Trophoblast cell (in vitro differentiated cells and primary cell): ENCODE measurements around the gene TAS2R8.

ENCODE experiments used
- DNase-seq, 2 donors: peaks; one replicate each; pipeline ENCODE4 v3.0.0-alpha.2; 2016
- H2AFZ ChIP-seq: 2 replicates; pipeline ENCODE4 v1.6.1; 2013; ENCODE audit warnings: low read length, moderate library complexity, mild to moderate bottlenecking; ENCODE audit not compliant: insufficient read depth, poor library complexity
- H2AK5ac ChIP-seq: 2 replicates; pipeline ENCODE4 v1.6.1; 2013; ENCODE audit warnings: mild to moderate bottlenecking, low read length
- H2BK120ac ChIP-seq: 2 replicates; pipeline ENCODE4 v1.6.1; 2013; ENCODE audit warnings: low read length, mild to moderate bottlenecking, moderate library complexity; ENCODE audit not compliant: insufficient read depth, poor library complexity
- H2BK12ac ChIP-seq: 2 replicates; pipeline ENCODE4 v1.6.1; 2013; ENCODE audit warnings: mild to moderate bottlenecking, low read length, moderate library complexity
- H2BK5ac ChIP-seq: 2 replicates; pipeline ENCODE4 v1.6.1; 2013; ENCODE audit warnings: low read length, low read depth, moderate library complexity, mild to moderate bottlenecking; ENCODE audit not compliant: poor library complexity
- H3K14ac ChIP-seq: 2 replicates; pipeline ENCODE4 v1.6.1; 2013; ENCODE audit warnings: mild to moderate bottlenecking, low read length
- H3K18ac ChIP-seq: 2 replicates; pipeline ENCODE4 v1.6.1; 2013; ENCODE audit warnings: mild to moderate bottlenecking, low read length
- H3K23ac ChIP-seq: 2 replicates; pipeline ENCODE4 v1.6.1; 2013; ENCODE audit warnings: low read length
- H3K27ac ChIP-seq: 2 replicates; pipeline ENCODE4 v1.5.1; 2013; ENCODE audit warnings: low read depth, mild to moderate bottlenecking, inconsistent platforms, low read length, moderate library complexity
- H3K27me3 ChIP-seq: 2 replicates; pipeline ENCODE4 v1.6.1; 2013; ENCODE audit warnings: inconsistent platforms, mild to moderate bottlenecking, low read length, moderate library complexity; ENCODE audit not compliant: insufficient read depth
- H3K36me3 ChIP-seq, 2 experiments: 1 replicate in 1 of 2; 2 replicates in 1 of 2; pipeline ENCODE4 v1.6.1; 2013; ENCODE audit warnings: low read length in 2 of 2, mild to moderate bottlenecking in 2 of 2, moderate library complexity in 1 of 2; ENCODE audit not compliant: insufficient read depth in 2 of 2, control insufficient read depth in 1 of 2
- H3K4ac ChIP-seq: 2 replicates; pipeline ENCODE4 v1.6.1; 2013; ENCODE audit warnings: low read depth, mild to moderate bottlenecking, low read length, moderate library complexity
- H3K4me1 ChIP-seq, 2 experiments: 1 replicate in 1 of 2; 2 replicates in 1 of 2; pipeline ENCODE4 v1.6.1; 2013; ENCODE audit warnings: low read length in 2 of 2, mild to moderate bottlenecking in 2 of 2, moderate library complexity in 1 of 2; ENCODE audit not compliant: insufficient read depth in 2 of 2, control insufficient read depth in 1 of 2
- H3K4me2 ChIP-seq: 2 replicates; pipeline ENCODE4 v1.6.1; 2013; ENCODE audit warnings: inconsistent platforms, mild to moderate bottlenecking, low read length, moderate library complexity
- H3K4me3 ChIP-seq: 2 replicates; pipeline ENCODE4 v1.5.1; 2013; ENCODE audit warnings: mild to moderate bottlenecking, low read depth, low read length, inconsistent platforms
- H3K79me1 ChIP-seq: one replicate; pipeline ENCODE4 v1.6.1; 2013; ENCODE audit warnings: low read length
- H3K79me2 ChIP-seq: 2 replicates; pipeline ENCODE4 v1.6.1; 2013; ENCODE audit warnings: low read length, mild to moderate bottlenecking; ENCODE audit not compliant: control insufficient read depth, insufficient read depth, poor library complexity
- H3K9ac ChIP-seq: 2 replicates; pipeline ENCODE4 v1.6.1; 2013; ENCODE audit warnings: mild to moderate bottlenecking, low read length
- H3K9me3 ChIP-seq: 2 replicates; pipeline ENCODE4 v1.6.1; 2013; ENCODE audit warnings: low read depth, mild to moderate bottlenecking, control low read depth, inconsistent platforms, low read length; ENCODE audit not compliant: insufficient read depth
- H4K12ac ChIP-seq: 2 replicates; pipeline ENCODE4 v1.6.1; 2013; ENCODE audit warnings: low read depth, mild to moderate bottlenecking, low read length, moderate library complexity
- H4K8ac ChIP-seq: 2 replicates; pipeline ENCODE4 v1.6.1; 2013; ENCODE audit warnings: low read depth, mild to moderate bottlenecking, low read length, moderate library complexity
- H4K91ac ChIP-seq: one replicate; pipeline ENCODE4 v1.6.1; 2013; ENCODE audit warnings: low read depth, mild to moderate bottlenecking, low read length, moderate library complexity
- WGBS: extraction: QIAGEN DNeasy Blood & Tissue Kit; methylation state at CpG from one replicate; pipeline ENCODE4 v1.1.7; 2013; ENCODE audit warnings: missing lambda C conversion rate; ENCODE audit not compliant: insufficient read length, insufficient coverage; ENCODE audit errors: extremely low coverage; 5-methylcytosine and 5-hydroxymethylcytosine counted together

TAS2R8 gene

DNA sequence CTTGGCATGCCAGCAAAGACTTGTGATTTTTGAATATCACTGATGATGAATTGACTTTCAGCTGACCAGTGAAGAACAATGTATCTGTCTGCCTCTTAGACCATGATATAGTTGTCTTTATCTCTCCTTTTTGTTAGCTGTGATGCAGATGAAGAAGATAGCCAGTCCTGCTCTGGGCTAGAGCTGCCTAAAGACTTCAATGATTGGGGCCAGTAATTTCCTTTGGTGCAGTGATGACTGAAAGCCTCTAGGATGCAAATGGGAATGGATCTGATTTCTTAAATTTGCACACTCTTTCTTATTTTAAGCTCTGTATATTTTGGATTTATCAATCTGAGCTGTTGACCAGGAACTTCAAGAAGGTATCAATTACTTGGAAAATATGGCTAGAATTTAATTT lies 3.0 kb upstream of the TAS2R8 start, which contains the start of gene TAS2R9:
TAS2R9 (minus strand) TSS at position 101 of the 400 bp plus-strand sequence; CDS start at position 8, 93 bp downstream.
- H4K91ac ChIP-seq: no peak within 1 kb of the TSS
- H2AK5ac ChIP-seq: no peak within 1 kb of the TSS
- H3K79me1 ChIP-seq: no peaks in the 10 kb centered on the region
- H4K12ac ChIP-seq: no peak within 1 kb of the TSS
- H3K27me3 ChIP-seq: no peaks in the 10 kb centered on the region
- H3K23ac ChIP-seq: no peak within 1 kb of the TSS
- no peak within 1 kb of the TSS for H2BK5ac ChIP-seq
- H3K4me1 ChIP-seq: no peaks in the 10 kb centered on the region
- no peaks in the 10 kb centered on the region for H3K9me3 ChIP-seq
- H3K9ac ChIP-seq: no peak within 1 kb of the TSS
- H3K79me2 ChIP-seq: no peaks in the 10 kb centered on the region
- no peak within 1 kb of the TSS for H3K27ac ChIP-seq
- H2BK120ac ChIP-seq: no peak within 1 kb of the TSS
- H3K4me3 ChIP-seq: no peak within 1 kb of the TSS
- no peak for DNase-seq
- H3K4ac ChIP-seq: no peak within 1 kb of the TSS
- H2BK12ac ChIP-seq: no peak within 1 kb of the TSS
- no peak within 1 kb of the TSS for H3K18ac ChIP-seq
- H3K4me2 ChIP-seq: no peak within 1 kb of the TSS
- no peak within 1 kb of the TSS for H2AFZ ChIP-seq
- H3K14ac ChIP-seq: no peak within 1 kb of the TSS
- H3K36me3 ChIP-seq: no peaks in the 10 kb centered on the region
- H4K8ac ChIP-seq: no peak within 1 kb of the TSS

DNA sequence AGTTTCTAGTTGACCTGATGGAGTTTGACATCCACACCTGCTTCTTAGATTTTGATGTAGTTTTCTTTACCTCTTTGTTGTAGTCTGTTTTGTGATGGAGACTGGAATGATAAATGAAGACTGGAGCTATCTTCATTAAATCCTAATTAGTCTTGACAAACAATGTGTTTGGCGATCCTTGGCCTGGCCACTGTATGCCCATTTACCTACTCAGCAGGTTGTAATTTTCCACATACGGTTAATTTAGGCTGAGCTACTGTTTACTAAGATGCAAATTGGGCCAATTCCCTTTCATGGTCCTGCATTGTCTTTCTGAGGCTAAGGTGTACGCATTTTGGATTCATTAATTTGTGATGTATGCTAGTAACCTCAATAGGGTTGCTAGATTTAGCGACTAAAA lies 4.5 kb downstream of the TAS2R8 start, which contains the start of gene TAS2R7:
TAS2R7 (minus strand) TSS at position 41 of the 400 bp plus-strand sequence. CDS start 57 bp downstream, outside the sequence.
- Histone ChIP-seq H3K4me2 (no peak within 1 kb of the TSS), H3K27me3 (no peaks in the 10 kb centered on the region), H2BK5ac (no peak within 1 kb of the TSS), H3K14ac (no peak within 1 kb of the TSS), H3K9ac (no peak within 1 kb of the TSS), H4K8ac (no peak within 1 kb of the TSS), H3K9me3 (no peaks in the 10 kb centered on the region), H3K36me3 (no peaks in the 10 kb centered on the region), H3K27ac (no peak within 1 kb of the TSS), H4K12ac (no peak within 1 kb of the TSS), H2BK120ac (no peak within 1 kb of the TSS), H3K79me2 (no peaks in the 10 kb centered on the region), H2BK12ac (no peak within 1 kb of the TSS), H3K79me1 (no peaks in the 10 kb centered on the region), H4K91ac (no peak within 1 kb of the TSS), H3K4me3 (no peak within 1 kb of the TSS), H3K4ac (no peak within 1 kb of the TSS), H3K23ac (peak within 1 kb of the TSS; percentile 73), H3K18ac (no peak within 1 kb of the TSS), H2AFZ (no peak within 1 kb of the TSS), H2AK5ac (no peak within 1 kb of the TSS), H3K4me1 (no peaks in the 10 kb centered on the region)
- WGBS: no CpG with 5 or more reads among the region's 4 CpGs
- DNase-seq: no peak

DNA sequence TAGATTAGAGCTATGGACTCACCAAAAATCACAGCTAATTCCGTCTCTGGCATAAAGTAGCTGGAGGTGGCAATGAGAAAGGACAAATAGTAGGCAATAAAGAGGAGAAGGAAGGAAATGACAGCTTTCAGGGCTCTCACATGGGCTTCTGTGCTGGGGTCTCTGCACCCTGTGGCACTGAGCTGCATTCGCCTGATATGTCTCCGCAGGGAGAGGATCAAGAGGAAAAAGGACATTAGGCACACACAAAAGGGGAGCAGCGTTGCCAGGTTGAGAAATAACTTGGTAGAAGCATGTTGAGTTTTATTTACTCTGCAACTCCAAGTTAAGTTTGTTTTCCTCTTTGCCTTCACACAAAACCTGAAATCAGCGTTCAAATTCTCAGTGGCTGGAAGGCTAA lies 5.3 kb downstream of the TAS2R8 start:
- Histone ChIP-seq H3K18ac (no peak overlapping the region), H3K14ac (no peak overlapping the region), H3K27me3 (no peaks in the 10 kb centered on the region), H2BK12ac (no peak overlapping the region), H3K4ac (no peak overlapping the region), H3K27ac (no peak overlapping the region), H3K4me1 (no peaks in the 10 kb centered on the region), H3K36me3 (no peaks in the 10 kb centered on the region), H4K8ac (no peak overlapping the region), H2AK5ac (no peak overlapping the region), H3K9me3 (no peaks in the 10 kb centered on the region), H2AFZ (no peak overlapping the region), H3K79me2 (no peaks in the 10 kb centered on the region), H2BK120ac (no peak overlapping the region), H3K9ac (no peak overlapping the region), H4K91ac (no peak overlapping the region), H3K79me1 (no peaks in the 10 kb centered on the region), H4K12ac (no peak overlapping the region), H3K23ac (peak overlapping the region; percentile 73), H2BK5ac (no peak overlapping the region), H3K4me3 (no peak overlapping the region), H3K4me2 (no peak overlapping the region)
- no peak for DNase-seq
- WGBS: no CpG with 5 or more reads among the region's 5 CpGs

DNA sequence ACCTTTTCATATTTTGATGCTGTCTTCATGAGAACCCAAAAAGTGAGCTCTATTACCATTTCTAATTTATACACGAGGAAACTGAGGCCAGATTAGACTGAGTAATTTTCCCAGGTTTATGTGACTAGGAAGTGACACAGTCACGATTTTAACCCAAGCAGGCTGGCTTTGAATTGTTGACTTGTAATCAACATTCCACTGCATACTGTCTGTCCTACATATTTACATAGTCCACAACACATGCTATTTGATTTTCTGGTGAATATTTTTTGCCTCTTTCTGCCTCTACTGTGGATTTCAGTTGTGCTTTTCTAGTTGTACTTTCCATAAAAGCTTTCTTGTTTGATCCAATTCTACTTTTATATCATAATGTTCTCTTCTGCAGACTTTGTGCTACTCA lies 12.9 kb downstream of the TAS2R8 start:
- no peak overlapping the region for H3K4me2 ChIP-seq
- no peaks in the 10 kb centered on the region for H3K9me3 ChIP-seq
- no peak overlapping the region for H2AFZ ChIP-seq
- no peak overlapping the region for H3K4ac ChIP-seq
- no peak overlapping the region for H3K4me3 ChIP-seq
- no peak overlapping the region for H3K14ac ChIP-seq
- no peak overlapping the region for H2BK12ac ChIP-seq
- H3K9ac ChIP-seq: no peak overlapping the region
- H4K91ac ChIP-seq: no peak overlapping the region
- H3K79me2 ChIP-seq: no peaks in the 10 kb centered on the region
- WGBS: no CpG with 5 or more reads among the region's 2 CpGs
- H2AK5ac ChIP-seq: no peak overlapping the region
- no peak overlapping the region for H3K27ac ChIP-seq
- no peak overlapping the region for H4K12ac ChIP-seq
- H3K23ac ChIP-seq: no peak overlapping the region
- no peaks in the 10 kb centered on the region for H3K4me1 ChIP-seq
- H3K36me3 ChIP-seq: no peaks in the 10 kb centered on the region
- no peak overlapping the region for H2BK5ac ChIP-seq
- DNase-seq: no peak
- no peak overlapping the region for H4K8ac ChIP-seq
- no peak overlapping the region for H2BK120ac ChIP-seq
- H3K27me3 ChIP-seq: no peaks in the 10 kb centered on the region
- no peaks in the 10 kb centered on the region for H3K79me1 ChIP-seq
- H3K18ac ChIP-seq: no peak overlapping the region
